GM19239 (cell line): ENCODE results near the gene BACH1.

ENCODE experiments used
- DNase-seq: peaks from one replicate; pipeline ENCODE4 v3.0.0; 2011; ENCODE audit warnings: low spot score; ENCODE audit not compliant: insufficient read length
- FAIRE-seq: peaks from 2 replicates; lab custom pipeline; 2011; peaks lifted over from hg19 to GRCh38; lab: Jason Lieb, UNC

The BACH1 gene

DNA sequence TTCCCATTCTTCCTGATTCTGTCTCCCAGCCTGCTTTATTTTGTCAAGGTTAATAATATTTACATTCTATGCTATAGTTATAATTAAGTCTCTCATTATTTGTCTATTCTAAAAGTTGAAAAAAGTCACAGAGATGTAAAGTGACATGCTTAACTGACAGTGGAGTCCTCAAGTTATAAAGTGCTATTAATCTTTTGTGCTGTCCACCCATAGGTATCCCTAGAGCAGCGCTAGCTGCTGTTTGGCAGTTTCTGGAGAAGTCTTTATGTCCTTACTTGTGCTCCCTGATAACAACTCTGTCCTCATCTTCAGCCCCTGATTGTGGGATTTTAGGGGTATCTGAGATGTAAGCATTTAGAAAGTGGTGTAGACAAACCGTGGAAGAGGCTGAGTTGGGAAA is 13.1 kb downstream of the BACH1 start:
- DNase-seq (no peak), FAIRE-seq (no peak)

DNA sequence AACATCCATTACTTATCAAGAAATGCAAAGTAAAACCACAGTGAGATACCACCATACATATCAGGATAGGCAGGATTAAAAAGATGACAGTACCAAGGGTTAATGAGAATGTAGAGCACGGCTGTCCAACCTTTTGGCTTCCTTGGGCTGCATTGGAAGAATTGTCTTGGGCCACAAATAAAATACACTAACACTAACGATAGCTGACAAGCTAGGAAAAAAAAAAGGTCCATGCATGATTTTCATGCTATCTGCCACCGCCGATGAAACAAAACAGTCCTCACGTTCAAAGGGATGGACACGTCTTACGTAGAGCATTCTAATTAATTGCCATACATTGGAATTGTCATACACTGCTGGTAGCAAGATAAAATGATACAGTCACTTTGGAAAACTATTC is 14.3 kb downstream of the BACH1 start:
- no peak for FAIRE-seq
- no peak for DNase-seq

DNA sequence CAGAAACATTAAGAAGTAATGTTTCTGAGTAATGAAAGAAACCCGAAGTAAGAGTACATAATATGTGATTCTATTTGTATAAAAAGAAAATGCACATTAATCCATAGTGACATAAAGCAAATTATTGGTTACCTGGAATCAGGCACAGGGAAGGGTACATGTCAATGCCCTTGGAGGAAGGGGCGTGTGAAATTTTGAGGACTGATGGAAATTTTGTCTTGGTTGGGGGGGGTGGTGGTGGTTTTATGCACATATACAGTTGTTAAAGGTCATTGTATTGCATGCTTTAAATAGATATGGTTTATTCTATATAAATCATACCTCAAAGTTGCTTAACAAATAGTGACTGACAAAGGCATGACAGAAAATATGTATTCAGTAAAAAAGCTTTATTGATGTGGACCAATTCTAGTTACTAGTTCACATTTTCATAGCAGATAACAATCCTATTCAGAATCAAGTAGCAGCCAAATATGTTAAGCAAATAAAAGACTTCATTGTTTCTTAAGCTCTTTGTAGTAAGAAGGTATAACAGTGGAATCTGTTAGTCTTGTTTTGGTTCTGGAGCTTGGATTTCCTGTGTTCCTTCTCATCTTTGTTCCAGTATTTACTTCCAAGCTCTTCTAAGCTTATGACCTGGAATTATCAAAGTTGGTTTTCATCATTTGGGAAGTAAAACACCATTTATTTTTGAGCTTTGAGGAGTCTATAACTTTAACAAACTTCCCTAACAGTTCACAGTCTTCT is 15.1 kb downstream of the BACH1 start:
- no peak for DNase-seq
- FAIRE-seq, result no peak

- FAIRE-seq, result no peak
- no peak for DNase-seq
These were observed 16.5 kb downstream of the BACH1 start for GRCh38 chr21:29315131-29315749.

- DNase-seq (no peak), FAIRE-seq (no peak)
These were observed 17.5 kb downstream of the BACH1 start for GRCh38 chr21:29316029-29316742.

- FAIRE-seq, result no peak
These were observed 18.1 kb downstream of the BACH1 start for GRCh38 chr21:29316806-29317205.

GRCh38 chr21:29318354-29318753 is 19.6 kb downstream of the BACH1 start:
- no peak for FAIRE-seq
- no peak for DNase-seq

More at GRCh38 chr21:29316806-29317205, 18.1 kb downstream of the BACH1 start:
- DNase-seq, result no peak

DNA sequence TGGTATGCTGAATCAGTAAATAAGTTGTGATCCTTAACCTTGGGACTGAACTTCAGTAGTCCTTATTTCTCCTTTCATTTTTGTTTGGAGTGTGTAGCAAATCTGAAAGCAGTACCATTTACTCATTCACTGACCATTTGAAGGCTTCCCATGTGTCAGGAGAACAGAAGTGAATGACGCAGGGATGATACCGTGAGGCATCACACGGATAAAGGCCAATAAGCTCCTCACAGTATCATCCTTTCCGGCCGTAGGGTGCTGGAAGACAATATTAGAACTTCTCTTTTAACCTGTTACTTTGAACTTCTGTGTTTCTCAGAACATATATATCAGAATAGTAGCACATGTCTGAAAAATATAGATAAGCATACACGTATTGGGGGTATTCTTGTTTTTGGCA is 21.3 kb downstream of the BACH1 start:
- DNase-seq (no peak), FAIRE-seq (no peak)

DNA sequence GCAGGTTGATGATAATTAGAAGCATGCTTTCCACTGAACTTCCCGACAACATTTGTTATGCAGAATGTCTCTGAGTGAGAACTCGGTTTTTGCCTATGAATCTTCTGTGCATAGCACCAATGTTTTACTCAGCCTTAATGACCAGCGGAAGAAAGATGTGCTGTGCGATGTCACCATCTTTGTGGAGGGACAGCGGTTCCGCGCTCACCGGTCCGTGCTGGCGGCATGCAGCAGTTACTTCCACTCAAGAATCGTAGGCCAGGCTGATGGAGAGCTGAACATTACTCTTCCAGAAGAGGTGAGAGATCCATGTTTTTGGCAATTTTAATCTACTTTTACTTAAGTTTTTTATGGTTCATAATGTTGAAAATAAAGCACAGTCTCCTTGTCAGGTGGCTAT is 22.5 kb downstream of the BACH1 start:
- DNase-seq (no peak), FAIRE-seq (no peak)

DNA sequence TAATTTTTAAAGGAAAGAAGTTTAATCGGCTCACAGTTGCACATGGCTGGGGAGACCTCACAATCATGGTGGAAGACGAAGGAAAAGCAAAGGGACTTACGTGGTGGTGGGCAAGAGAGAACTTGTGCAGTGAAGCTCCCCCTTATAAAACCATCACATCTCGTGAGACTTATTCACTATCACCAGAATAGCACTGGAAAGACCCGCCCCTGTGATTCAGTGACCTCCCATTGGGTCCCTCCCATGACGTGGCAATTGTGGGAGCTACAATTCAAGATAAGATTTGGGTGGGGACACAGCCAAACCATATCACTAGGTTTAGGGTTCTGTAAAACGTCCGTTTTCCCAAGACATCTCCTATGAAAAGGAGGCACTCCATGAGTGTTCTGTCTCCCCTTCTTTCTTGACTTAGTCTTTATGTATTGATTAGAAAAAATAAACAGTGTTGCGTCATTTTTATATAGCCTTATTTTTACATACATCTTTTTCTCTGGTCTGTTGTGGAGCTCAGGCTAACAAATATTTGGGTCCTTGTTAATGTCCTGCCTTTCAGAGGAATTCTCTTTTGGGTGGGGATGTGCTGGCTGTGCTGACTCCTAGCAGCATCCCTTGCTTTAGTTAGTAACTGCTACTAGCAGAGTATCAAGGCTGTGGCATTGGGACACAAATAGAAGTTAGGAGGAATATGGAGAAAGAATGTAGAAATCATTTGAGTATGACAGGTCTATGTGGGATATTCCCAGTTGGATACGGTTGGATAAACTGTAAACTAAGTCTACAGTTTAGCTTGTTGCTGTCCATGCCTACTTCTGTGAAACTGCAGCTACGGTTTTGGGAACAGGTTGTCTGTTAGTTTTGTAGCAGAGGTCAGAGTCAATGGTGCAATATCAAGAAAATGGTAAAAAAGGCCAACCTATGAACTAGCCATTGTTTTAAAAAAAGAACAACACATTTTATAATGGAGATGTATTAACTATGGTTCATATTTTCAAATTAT is 23.5 kb downstream of the BACH1 start:
- FAIRE-seq, result no peak
- no peak for DNase-seq

- DNase-seq (no peak), FAIRE-seq (no peak)
These were observed 24.5 kb downstream of the BACH1 start for GRCh38 chr21:29323189-29323588.

DNA sequence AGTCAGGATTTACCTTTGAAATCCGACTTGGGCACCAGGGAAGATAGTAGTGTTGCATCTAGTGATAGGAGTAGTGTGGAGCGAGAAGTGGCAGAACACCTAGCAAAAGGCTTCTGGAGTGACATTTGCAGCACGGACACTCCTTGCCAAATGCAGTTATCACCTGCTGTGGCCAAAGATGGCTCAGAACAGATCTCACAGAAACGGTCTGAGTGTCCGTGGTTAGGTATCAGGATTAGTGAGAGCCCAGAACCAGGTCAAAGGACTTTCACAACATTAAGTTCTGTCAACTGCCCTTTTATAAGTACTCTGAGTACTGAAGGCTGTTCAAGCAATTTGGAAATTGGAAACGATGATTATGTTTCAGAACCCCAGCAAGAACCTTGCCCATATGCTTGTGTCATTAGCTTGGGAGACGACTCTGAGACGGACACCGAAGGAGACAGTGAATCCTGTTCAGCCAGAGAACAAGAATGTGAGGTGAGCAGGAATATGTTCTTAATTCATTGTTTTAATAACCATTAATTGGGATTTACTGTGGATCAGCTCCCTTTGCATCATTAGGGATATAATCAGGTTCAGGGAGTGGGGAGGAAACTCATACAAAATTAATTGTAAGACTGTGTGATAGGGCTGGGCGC is 28.3 kb downstream of the BACH1 start:
- FAIRE-seq (no peak), DNase-seq (no peak)

GRCh38 chr21:29329406-29329805 is 30.7 kb downstream of the BACH1 start:
- FAIRE-seq (no peak), DNase-seq (no peak)

- FAIRE-seq (no peak), DNase-seq (no peak)
These were observed 32.1 kb downstream of the BACH1 start for GRCh38 chr21:29330797-29331196.

GRCh38 chr21:29332461-29333362 is 34.0 kb downstream of the BACH1 start:
- DNase-seq (no peak), FAIRE-seq (no peak)

DNA sequence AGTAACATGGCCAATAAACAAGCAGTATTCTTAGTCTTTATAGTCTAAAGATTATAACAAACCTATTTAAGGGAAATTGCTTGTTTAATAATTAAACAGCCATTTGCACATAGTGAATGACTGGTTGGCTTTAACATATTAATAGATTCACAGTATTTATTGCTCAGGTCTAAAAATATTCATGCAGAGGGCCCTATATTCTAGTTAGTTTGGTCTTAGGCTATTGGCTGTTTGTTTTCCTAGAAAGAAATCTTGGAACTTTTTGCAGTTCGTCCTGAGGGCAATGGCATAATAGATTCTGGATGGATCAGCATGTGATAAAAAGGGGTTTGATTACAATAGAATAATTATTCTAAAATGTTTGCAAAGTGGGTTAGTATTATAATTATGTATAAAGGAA is 34.7 kb downstream of the BACH1 start:
- no peak for DNase-seq
- FAIRE-seq, result no peak

GRCh38 chr21:29334717-29335428 is 36.2 kb downstream of the BACH1 start:
- no peak for FAIRE-seq
- DNase-seq, result no peak

DNA sequence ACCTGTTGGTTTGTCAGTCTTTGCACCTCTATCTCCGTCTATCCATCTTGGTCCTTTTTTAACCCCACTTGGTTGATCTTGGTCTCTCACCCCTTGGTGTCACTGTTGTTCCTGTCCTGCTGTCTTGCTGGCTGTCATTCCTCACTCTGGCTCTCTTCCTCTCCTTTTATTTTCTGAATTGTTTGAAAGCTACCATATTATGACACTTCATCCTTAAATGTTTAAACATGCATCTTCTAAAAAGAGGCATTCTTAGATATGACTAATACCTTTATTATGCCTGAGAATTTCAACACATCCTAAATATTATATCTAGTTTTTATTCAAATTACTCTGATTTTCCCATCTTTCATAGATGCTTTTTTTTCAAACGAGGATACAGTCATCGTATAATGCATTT is 37.0 kb downstream of the BACH1 start:
- FAIRE-seq, result peak; percentile 8
- no peak for DNase-seq
